Lower leg skin (tissue), 4 donors: Measurements from ENCODE around the gene NAA60. TPM values are rescaled to one million over a fixed set of nuclear protein-coding genes. Genes with fewer than 3 reads are reported as not detected.

Experiments
- DNase-seq, 2 donors: peaks; one replicate each; pipeline ENCODE4 v3.0.0-alpha.2; 2019; ENCODE audit warnings: low spot score in 2 of 2
- H3K4me3 ChIP-seq: fragments of 200-600 bp; sonication (generic); 2 replicates; pipeline ENCODE4 v1.5.1; 2017; ENCODE audit warnings: mild to moderate bottlenecking, low read depth; ENCODE audit not compliant: poor library complexity, severe bottlenecking
- CTCF ChIP-seq, 3 donors: fragments of 450-650 bp; IDR thresholded peaks; one replicate each; pipeline ENCODE4 v1.5.1; 2016; ENCODE audit warnings: antibody characterized with exemption in 3 of 3, mild to moderate bottlenecking in 3 of 3, moderate library complexity in 2 of 3
- POLR2A ChIP-seq, 2 donors: fragments of 450-650 bp; IDR thresholded peaks; one replicate each; pipeline ENCODE4 v1.6.1; 2016 to 2017; ENCODE audit warnings: antibody characterized with exemption in 2 of 2, mild to moderate bottlenecking in 1 of 2, moderate library complexity in 1 of 2
- WGBS, 2 donors: methylation state at CpG; one replicate each; pipeline ENCODE4 v1.1.5; 2018; 5-methylcytosine and 5-hydroxymethylcytosine counted together
- intact Hi-C: fragments of 100-400 bp; cut with DNase I; formaldehyde crosslinking; loops from one replicate; pipeline ENCODE4 v1.15.0; 2023; ENCODE audit warnings: low total_unique reads
- total RNA-seq, 4 donors: library from RNA; depleted of rRNA; stranded (reverse); fragments of >200 nt; gene quantifications; one replicate each; pipeline ENCODE4 v1.1.0, GENCODE V29; 2016

The NAA60 gene
- total RNA-seq, 4 donors from 2014 or later: 21.2 to 42.2 (median 24.8) TPM

- intact Hi-C loops: no loop called here
- DNase-seq: no peak
- no peak overlapping the region for H3K4me3 ChIP-seq
- WGBS, 2 donors: 79 to 80% methylated on average over 11 of the region's 11 CpGs
- no peak for TF ChIP-seq POLR2A (IDR thresholded peaks at IDR 0.05)
Measured at GRCh38 chr16:3478242-3478925, 34.9 kb downstream of the NAA60 start.

- 90 to 92% methylated on average over 12 of the region's 12 CpGs for WGBS, 2 donors
- TF ChIP-seq CTCF (IDR thresholded peaks at IDR 0.05): no peak
- no peak for TF ChIP-seq POLR2A (IDR thresholded peaks at IDR 0.05)
- intact Hi-C loops: no loop called here
- H3K4me3 ChIP-seq: no peak overlapping the region
- no peak for DNase-seq
Measured at GRCh38 chr16:3479654-3480216, 36.3 kb downstream of the NAA60 start.

GRCh38 chr16:3480901-3481695 is 37.6 kb downstream of the NAA60 start:
- WGBS, 2 donors: 74 to 76% methylated on average over 18 of the region's 18 CpGs
- TF ChIP-seq POLR2A (IDR thresholded peaks at IDR 0.05) (no peak), CTCF (IDR thresholded peaks at IDR 0.05) (no peak)
- DNase-seq: no peak
- intact Hi-C loops: no loop called here
- H3K4me3 ChIP-seq: no peak overlapping the region

- TF ChIP-seq POLR2A (IDR thresholded peaks at IDR 0.05) (no peak), CTCF (IDR thresholded peaks at IDR 0.05) (no peak)
Measured at GRCh38 chr16:3481696-3482658, 38.5 kb downstream of the NAA60 start.

GRCh38 chr16:3482659-3483241 is 39.3 kb downstream of the NAA60 start:
- 96% methylated on average over 18 of the region's 18 CpGs for WGBS, 2 donors
- intact Hi-C loops: no loop called here

More at GRCh38 chr16:3481696-3482658, 38.5 kb downstream of the NAA60 start:
- no peak overlapping the region for H3K4me3 ChIP-seq
- no peak for DNase-seq
- 93 to 95% methylated on average over 32 of the region's 32 CpGs for WGBS, 2 donors
- intact Hi-C loops: no loop called here

More at GRCh38 chr16:3482659-3483241, 39.3 kb downstream of the NAA60 start:
- TF ChIP-seq CTCF (IDR thresholded peaks at IDR 0.05) (no peak), POLR2A (IDR thresholded peaks at IDR 0.05) (no peak)
- no peak for DNase-seq
- H3K4me3 ChIP-seq: no peak overlapping the region
